NCI-H1092 treated with DMSO at 0.1 percent for 48 hours (cell line): ENCODE measurements around the gene GRIFIN.
"Not testable (repeated sequence)": the region's sequence is repeated elsewhere in the genome, so short reads cannot be mapped to it uniquely, and the experiment has no call there.

ENCODE experiments used
- DNase-seq: peaks from one replicate; lab custom pipeline; 2025; lab: John Stamatoyannopoulos, UW

The GRIFIN gene

GRCh38 chr7:2478399-2478785 lies 2.2 kb upstream of the GRIFIN start:
- DNase-seq, result peak; percentile 18

GRCh38 chr7:2477447-2478398 lies 1.5 kb upstream of the GRIFIN start:
- DNase-seq, result peak; percentile 43

GRCh38 chr7:2476776-2477446 lies 713 bp upstream of the GRIFIN start:
- no peak for DNase-seq

GRCh38 chr7:2475678-2476015 lies 551 bp downstream of the GRIFIN start:
- DNase-seq, result no peak

GRCh38 chr7:2474813-2475677 lies 1.2 kb downstream of the GRIFIN start:
- DNase-seq, result no peak

- no peak for DNase-seq
These were observed 2.0 kb downstream of the GRIFIN start for GRCh38 chr7:2474224-2474623.

GRCh38 chr7:2473496-2474180 lies 2.6 kb downstream of the GRIFIN start:
- no peak for DNase-seq

GRCh38 chr7:2472739-2473138 lies 3.5 kb downstream of the GRIFIN start:
- no peak for DNase-seq

- peak; percentile 76 for DNase-seq
These were observed 4.8 kb downstream of the GRIFIN start for GRCh38 chr7:2471396-2471795.

GRCh38 chr7:2471022-2471329 lies 5.2 kb downstream of the GRIFIN start:
- DNase-seq, result no peak

- DNase-seq, result no peak
These were observed 5.8 kb downstream of the GRIFIN start for GRCh38 chr7:2470204-2471021.

GRCh38 chr7:2469460-2470203 lies 6.6 kb downstream of the GRIFIN start:
- not testable (repeated sequence) for DNase-seq

- no peak for DNase-seq
These were observed 8.0 kb downstream of the GRIFIN start for GRCh38 chr7:2468227-2468626.

GRCh38 chr7:2466675-2467074 lies 9.5 kb downstream of the GRIFIN start:
- no peak for DNase-seq

- no peak for DNase-seq
These were observed 10.3 kb downstream of the GRIFIN start for GRCh38 chr7:2465928-2466327.

- no peak for DNase-seq
These were observed 13.5 kb downstream of the GRIFIN start for GRCh38 chr7:2462731-2463130.

- DNase-seq, result no peak
These were observed 14.8 kb downstream of the GRIFIN start for GRCh38 chr7:2461268-2462026.

- DNase-seq, result no peak
These were observed 15.6 kb downstream of the GRIFIN start for GRCh38 chr7:2460641-2461040.

GRCh38 chr7:2460188-2460587 lies 16.0 kb downstream of the GRIFIN start:
- peak; percentile 29 for DNase-seq

GRCh38 chr7:2459674-2460073 lies 16.5 kb downstream of the GRIFIN start:
- DNase-seq, result no peak
